ENCODE results near the gene ADPRHL1.

Gene ADPRHL1

GRCh38 chr13:113432506-113433270 is 20.6 kb downstream of the ADPRHL1 start:
- no peaks in the 10 kb centered on the region for H4K20me1 ChIP-seq (ENCODE audit: insufficient read depth, low read length)
- no peaks in the 10 kb centered on the region for H3K79me2 ChIP-seq (ENCODE audit: low read length)
- no peak overlapping the region for H3K4me2 ChIP-seq (ENCODE audit: low read length)
- TF ChIP-seq CTCF (IDR thresholded peaks at IDR 0.05; ENCODE audit: low read depth, low read length), result no peak
- TF ChIP-seq EZH2phosphoT487 (IDR thresholded peaks at IDR 0.05; ENCODE audit: low read depth), result no peak
- no peaks in the 10 kb centered on the region for H3K36me3 ChIP-seq (replicated peaks; ENCODE audit: low read depth, low read length)
- no peak overlapping the region for H3K4me3 ChIP-seq (ENCODE audit: low read length)
- no peak overlapping the region for H3K9ac ChIP-seq (ENCODE audit: low read length)
- no peaks in the 10 kb centered on the region for H3K27me3 ChIP-seq (ENCODE audit: low read depth, low read length)
- H3K4me1 ChIP-seq (ENCODE audit: low read length), result no peaks in the 10 kb centered on the region
- H2AFZ ChIP-seq (ENCODE audit: low read depth, low read length), result no peak overlapping the region
- no peak overlapping the region for H3K27ac ChIP-seq (ENCODE audit: low read length)
- no peaks in the 10 kb centered on the region for H3K9me3 ChIP-seq (ENCODE audit: insufficient read depth, low read length)

- H3K4me1 ChIP-seq (ENCODE audit: low read length), result no peaks in the 10 kb centered on the region
- H3K9me3 ChIP-seq (ENCODE audit: insufficient read depth, low read length), result no peaks in the 10 kb centered on the region
- H3K36me3 ChIP-seq (replicated peaks; ENCODE audit: low read depth, low read length), result no peaks in the 10 kb centered on the region
- H3K79me2 ChIP-seq (ENCODE audit: low read length), result no peaks in the 10 kb centered on the region
- H4K20me1 ChIP-seq (ENCODE audit: insufficient read depth, low read length), result no peaks in the 10 kb centered on the region
- H3K27ac ChIP-seq (ENCODE audit: low read length), result no peak overlapping the region
- H3K9ac ChIP-seq (ENCODE audit: low read length), result no peak overlapping the region
- TF ChIP-seq EZH2phosphoT487 (IDR thresholded peaks at IDR 0.05; ENCODE audit: low read depth), result no peak
- no peak for TF ChIP-seq CTCF (IDR thresholded peaks at IDR 0.05; ENCODE audit: low read depth, low read length)
- no peak overlapping the region for H2AFZ ChIP-seq (ENCODE audit: low read depth, low read length)
- no peaks in the 10 kb centered on the region for H3K27me3 ChIP-seq (ENCODE audit: low read depth, low read length)
- no peak overlapping the region for H3K4me2 ChIP-seq (ENCODE audit: low read length)
- no peak overlapping the region for H3K4me3 ChIP-seq (ENCODE audit: low read length)
Measured at GRCh38 chr13:113431171-113431570, 22.1 kb downstream of the ADPRHL1 start.

GRCh38 chr13:113430378-113431110 is 22.7 kb downstream of the ADPRHL1 start:
- Histone ChIP-seq H3K4me1 (ENCODE audit: low read length) (no peaks in the 10 kb centered on the region), H3K4me2 (ENCODE audit: low read length) (no peak overlapping the region), H3K79me2 (ENCODE audit: low read length) (no peaks in the 10 kb centered on the region), H2AFZ (ENCODE audit: low read depth, low read length) (no peak overlapping the region), H3K27me3 (ENCODE audit: low read depth, low read length) (no peaks in the 10 kb centered on the region), H3K9me3 (ENCODE audit: insufficient read depth, low read length) (no peaks in the 10 kb centered on the region), H3K4me3 (ENCODE audit: low read length) (no peak overlapping the region), H3K36me3 (replicated peaks; ENCODE audit: low read depth, low read length) (no peaks in the 10 kb centered on the region), H3K9ac (ENCODE audit: low read length) (no peak overlapping the region), H4K20me1 (ENCODE audit: insufficient read depth, low read length) (no peaks in the 10 kb centered on the region), H3K27ac (ENCODE audit: low read length) (no peak overlapping the region)
- TF ChIP-seq EZH2phosphoT487 (IDR thresholded peaks at IDR 0.05; ENCODE audit: low read depth) (no peak), CTCF (IDR thresholded peaks at IDR 0.05; ENCODE audit: low read depth, low read length) (no peak)

- Histone ChIP-seq H2AFZ (ENCODE audit: low read depth, low read length) (no peak overlapping the region), H3K4me2 (ENCODE audit: low read length) (no peak overlapping the region), H3K9ac (ENCODE audit: low read length) (no peak overlapping the region), H3K27me3 (ENCODE audit: low read depth, low read length) (no peaks in the 10 kb centered on the region), H4K20me1 (ENCODE audit: insufficient read depth, low read length) (no peaks in the 10 kb centered on the region), H3K4me3 (ENCODE audit: low read length) (no peak overlapping the region), H3K9me3 (ENCODE audit: insufficient read depth, low read length) (no peaks in the 10 kb centered on the region), H3K27ac (ENCODE audit: low read length) (no peak overlapping the region), H3K4me1 (ENCODE audit: low read length) (no peaks in the 10 kb centered on the region), H3K36me3 (replicated peaks; ENCODE audit: low read depth, low read length) (no peaks in the 10 kb centered on the region), H3K79me2 (ENCODE audit: low read length) (no peaks in the 10 kb centered on the region)
- TF ChIP-seq CTCF (IDR thresholded peaks at IDR 0.05; ENCODE audit: low read depth, low read length), result no peak
- TF ChIP-seq EZH2phosphoT487 (IDR thresholded peaks at IDR 0.05; ENCODE audit: low read depth), result no peak
Measured at GRCh38 chr13:113429608-113429985, 23.7 kb downstream of the ADPRHL1 start.
